Measurements from ENCODE around the gene PSD2. TPM values are rescaled to one million over a fixed set of nuclear protein-coding genes. Genes with fewer than 3 reads are reported as not detected.

Gene PSD2
- total and polyA plus RNA-seq, 2 experiments from 2014 or later = under 0.01 TPM; not detected in 1

GRCh38 chr5:139839918-139840317 lies 44.3 kb downstream of the PSD2 start:
- Histone ChIP-seq H3K4me3 (no peak overlapping the region), H3K9me2 (ENCODE audit: insufficient read depth) (no peaks in the 10 kb centered on the region), H2AFZ (no peak overlapping the region), H3K9ac (no peak overlapping the region), H3K9me3 (ENCODE audit: low read depth) (no peaks in the 10 kb centered on the region), H3K4me1 (ENCODE audit: insufficient read depth) (no peaks in the 10 kb centered on the region), H4K20me1 (ENCODE audit: insufficient read depth) (no peaks in the 10 kb centered on the region), H3K36me3 (ENCODE audit: low read depth) (no peaks in the 10 kb centered on the region), H3F3A (ENCODE audit: insufficient read depth) (no peaks in the 10 kb centered on the region), H3K4me2 (ENCODE audit: unreplicated experiment) (no peak overlapping the region), H3K79me2 (ENCODE audit: insufficient read depth) (no peaks in the 10 kb centered on the region), H3K27me3 (replicated peaks; ENCODE audit: insufficient read depth) (peaks cover 3% of the 10 kb centered on the region; the same call in 1 of the 2 replicates), H3K27ac (no peak overlapping the region)
- in situ Hi-C loops (cut with MboI) = no loop called here
- WGBS, 2 experiments (ENCODE audit: low coverage in 1 of 2, low lambda C conversion rate in 2 of 2, missing lambda C conversion rate in 2 of 2) = 62 to 65% methylated on average over 8 of the region's 8 CpGs
- DNase-seq = no peak
- TF ChIP-seq EZH2 (IDR thresholded peaks at IDR 0.05; ENCODE audit: insufficient read depth, poor library complexity, severe bottlenecking) = no peak
- TF ChIP-seq EZH2phosphoT487 (IDR thresholded peaks at IDR 0.05; ENCODE audit: insufficient read depth, low read depth) = no peak

GRCh38 chr5:139841549-139841948 lies 45.9 kb downstream of the PSD2 start:
- Histone ChIP-seq H4K20me1 (ENCODE audit: insufficient read depth) (no peaks in the 10 kb centered on the region), H3K27ac (no peak overlapping the region), H2AFZ (no peak overlapping the region), H3K9ac (no peak overlapping the region), H3K4me2 (ENCODE audit: unreplicated experiment) (no peak overlapping the region), H3K9me3 (ENCODE audit: low read depth) (no peaks in the 10 kb centered on the region), H3K36me3 (ENCODE audit: low read depth) (no peaks in the 10 kb centered on the region), H3K4me1 (ENCODE audit: insufficient read depth) (no peaks in the 10 kb centered on the region), H3F3A (ENCODE audit: insufficient read depth) (no peaks in the 10 kb centered on the region), H3K79me2 (ENCODE audit: insufficient read depth) (no peaks in the 10 kb centered on the region), H3K27me3 (replicated peaks; ENCODE audit: insufficient read depth) (peaks cover 9% of the 10 kb centered on the region), H3K9me2 (ENCODE audit: insufficient read depth) (no peaks in the 10 kb centered on the region), H3K4me3 (no peak overlapping the region)
- TF ChIP-seq EZH2 (IDR thresholded peaks at IDR 0.05; ENCODE audit: insufficient read depth, poor library complexity, severe bottlenecking) (no peak), EZH2phosphoT487 (IDR thresholded peaks at IDR 0.05; ENCODE audit: insufficient read depth, low read depth) (no peak)
- WGBS, 2 experiments (ENCODE audit: low coverage in 1 of 2, low lambda C conversion rate in 2 of 2, missing lambda C conversion rate in 2 of 2) = 63 to 68% methylated on average over 4 of the region's 4 CpGs
- DNase-seq = no peak
- in situ Hi-C loops (cut with MboI) = no loop called here

GRCh38 chr5:139842321-139842720 lies 46.7 kb downstream of the PSD2 start:
- no peak for DNase-seq
- WGBS, 2 experiments (ENCODE audit: low coverage in 1 of 2, low lambda C conversion rate in 2 of 2, missing lambda C conversion rate in 2 of 2) = 79 to 83% methylated on average over 7 of the region's 7 CpGs
- peaks cover 17% of the 10 kb centered on the region for H3K27me3 ChIP-seq (replicated peaks; ENCODE audit: insufficient read depth)
- H2AFZ ChIP-seq = no peak overlapping the region
- H3K4me2 ChIP-seq (ENCODE audit: unreplicated experiment) = no peak overlapping the region
- TF ChIP-seq EZH2phosphoT487 (IDR thresholded peaks at IDR 0.05; ENCODE audit: insufficient read depth, low read depth) (no peak), EZH2 (IDR thresholded peaks at IDR 0.05; ENCODE audit: insufficient read depth, poor library complexity, severe bottlenecking) (no peak)
- no peaks in the 10 kb centered on the region for H3F3A ChIP-seq (ENCODE audit: insufficient read depth)
- H3K79me2 ChIP-seq (ENCODE audit: insufficient read depth) = no peaks in the 10 kb centered on the region
- in situ Hi-C loops (cut with MboI) = no loop called here
- no peaks in the 10 kb centered on the region for H3K4me1 ChIP-seq (ENCODE audit: insufficient read depth)
- H3K9me3 ChIP-seq (ENCODE audit: low read depth) = no peaks in the 10 kb centered on the region
- H3K4me3 ChIP-seq = no peak overlapping the region
- H3K9ac ChIP-seq = no peak overlapping the region
- H3K27ac ChIP-seq = no peak overlapping the region
- no peaks in the 10 kb centered on the region for H4K20me1 ChIP-seq (ENCODE audit: insufficient read depth)
- no peaks in the 10 kb centered on the region for H3K9me2 ChIP-seq (ENCODE audit: insufficient read depth)
- no peaks in the 10 kb centered on the region for H3K36me3 ChIP-seq (ENCODE audit: low read depth)

- H3K9me3 ChIP-seq (ENCODE audit: low read depth) = no peaks in the 10 kb centered on the region
- no peak for DNase-seq
- H2AFZ ChIP-seq = no peak overlapping the region
- H3K9me2 ChIP-seq (ENCODE audit: insufficient read depth) = no peaks in the 10 kb centered on the region
- in situ Hi-C loops (cut with MboI) = no loop called here
- H3F3A ChIP-seq (ENCODE audit: insufficient read depth) = peaks cover 2% of the 10 kb centered on the region; the same call in 1 of the 2 replicates
- no peak overlapping the region for H3K4me2 ChIP-seq (ENCODE audit: unreplicated experiment)
- peaks cover 18% of the 10 kb centered on the region for H3K27me3 ChIP-seq (replicated peaks; ENCODE audit: insufficient read depth)
- H3K9ac ChIP-seq = no peak overlapping the region
- no peak overlapping the region for H3K27ac ChIP-seq
- no peak overlapping the region for H3K4me3 ChIP-seq
- WGBS, 2 experiments (ENCODE audit: low coverage in 1 of 2, low lambda C conversion rate in 2 of 2, missing lambda C conversion rate in 2 of 2) = 21 to 29% methylated on average over 5 of the region's 5 CpGs
- no peaks in the 10 kb centered on the region for H3K36me3 ChIP-seq (ENCODE audit: low read depth)
- H3K79me2 ChIP-seq (ENCODE audit: insufficient read depth) = no peaks in the 10 kb centered on the region
- no peak for TF ChIP-seq EZH2 (IDR thresholded peaks at IDR 0.05; ENCODE audit: insufficient read depth, poor library complexity, severe bottlenecking)
- no peaks in the 10 kb centered on the region for H3K4me1 ChIP-seq (ENCODE audit: insufficient read depth)
- H4K20me1 ChIP-seq (ENCODE audit: insufficient read depth) = no peaks in the 10 kb centered on the region
Measured at GRCh38 chr5:139843991-139844390, 48.4 kb downstream of the PSD2 start.

Data from GM23248 (cell line).